ENCODE data around the gene ZNF41. TPM values are rescaled to one million over a fixed set of nuclear protein-coding genes. Genes with fewer than 3 reads are reported as not detected.

Gene ZNF41
- 3.1 to 4.5 TPM (median 4.1 TPM) in 5 replicates for total RNA-seq (2022; extraction: Qiagen RNA extraction; ENCODE audit: low read depth)

DNA sequence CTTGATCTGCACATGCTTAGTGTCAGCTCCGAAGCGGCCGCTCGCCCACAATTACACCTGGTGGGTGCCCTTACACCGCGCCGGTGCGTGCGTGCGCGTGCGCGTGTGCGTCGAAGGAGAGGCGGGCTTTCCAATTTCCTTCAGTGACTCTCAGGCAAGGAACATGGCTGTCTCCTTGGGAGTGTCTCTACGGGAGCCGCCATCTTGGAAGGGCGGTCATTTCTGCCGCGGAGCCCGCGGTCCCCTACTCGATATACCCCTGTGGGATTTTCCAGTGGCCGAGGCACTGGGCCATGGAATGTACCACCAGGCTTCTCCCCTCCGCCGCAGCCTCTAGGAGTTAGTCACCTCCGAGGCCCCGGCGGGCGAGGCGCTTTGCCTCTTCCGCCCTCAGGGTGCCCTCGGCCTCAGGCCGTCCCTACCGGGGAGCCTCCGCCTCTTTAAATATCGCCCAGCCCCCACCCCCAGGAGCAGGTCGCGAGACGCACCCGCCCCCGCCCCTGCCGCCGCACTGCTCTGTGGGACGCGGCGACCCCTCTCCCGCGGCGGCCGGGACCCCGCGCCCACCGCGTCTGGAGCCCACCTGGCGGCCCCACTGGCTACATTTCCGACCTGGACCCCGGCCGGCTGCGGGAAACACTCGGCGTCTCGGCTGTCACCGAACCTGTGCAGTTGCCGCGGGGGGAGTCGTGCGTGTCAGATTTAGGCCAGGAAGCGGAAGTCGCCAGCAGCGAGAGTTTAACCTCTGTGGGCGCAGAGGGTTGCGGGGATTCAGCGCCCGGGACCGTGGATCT is at the start of gene ZNF41:
ZNF41 (minus strand) TSS at position 711 of the 794 bp plus-strand sequence. CDS start 15,741 bp downstream, outside the sequence.

Other genes with a start within 250 kb of the ZNF41 start
- 0.05 TPM in 1 of 5 replicates, not detected in the others for gene ZNF157, start 112.6 kb downstream of the ZNF41 start, total RNA-seq (2022; extraction: Qiagen RNA extraction; ENCODE audit: low read depth)
- 49.9 to 62.4 TPM (median 56.1 TPM) in 5 replicates for gene ARAF, start 78.0 kb upstream of the ZNF41 start, total RNA-seq (2022; extraction: Qiagen RNA extraction; ENCODE audit: low read depth)
- gene TIMP1, start 99.2 kb upstream of the ZNF41 start, total RNA-seq (2022; extraction: Qiagen RNA extraction; ENCODE audit: low read depth) = 247 to 297 TPM (median 283 TPM) in 5 replicates
- 0.08 to 0.50 TPM (median 0.30 TPM) in 5 replicates for gene SYN1, start 136.6 kb upstream of the ZNF41 start, total RNA-seq (2022; extraction: Qiagen RNA extraction; ENCODE audit: low read depth)
- 0.34 to 0.93 TPM (median 0.59 TPM) in 5 replicates for gene CFP, start 146.7 kb upstream of the ZNF41 start, total RNA-seq (2022; extraction: Qiagen RNA extraction; ENCODE audit: low read depth)
- gene ELK1, start 167.3 kb upstream of the ZNF41 start, total RNA-seq (2022; extraction: Qiagen RNA extraction; ENCODE audit: low read depth) = 32.9 to 38.2 TPM (median 36.8 TPM) in 5 replicates
- gene UXT, start 176.0 kb upstream of the ZNF41 start, total RNA-seq (2022; extraction: Qiagen RNA extraction; ENCODE audit: low read depth) = 162 to 187 TPM (median 182 TPM) in 5 replicates

Measured in A549 treated with CpdA at 1 μM for 4 hours (cell line).